ENCODE measurements around the gene DMRTB1. TPM values are rescaled to one million over a fixed set of nuclear protein-coding genes. Genes with fewer than 3 reads are reported as not detected.

The DMRTB1 gene
- total RNA-seq, 1 donor from 2014 or later = not detected

- TF ChIP-seq CTCF (conservative IDR thresholded peaks at IDR 0.05; ENCODE audit: low read depth, low read length) = no peak
- no peak overlapping the region for H3K4me3 ChIP-seq (ENCODE audit: low read depth, low read length)
- no peak for DNase-seq (ENCODE audit: low read depth)
Measured at GRCh38 chr1:53480678-53481077, 21.5 kb downstream of the DMRTB1 start.

- H3K4me3 ChIP-seq (ENCODE audit: low read depth, low read length) = no peak overlapping the region
- no peak for TF ChIP-seq CTCF (conservative IDR thresholded peaks at IDR 0.05; ENCODE audit: low read depth, low read length)
- no peak for DNase-seq (ENCODE audit: low read depth)
Measured at GRCh38 chr1:53481456-53481855, 22.3 kb downstream of the DMRTB1 start.

- no peak overlapping the region for H3K4me3 ChIP-seq (ENCODE audit: low read depth, low read length)
- no peak for DNase-seq (ENCODE audit: low read depth)
- no peak for TF ChIP-seq CTCF (conservative IDR thresholded peaks at IDR 0.05; ENCODE audit: low read depth, low read length)
Measured at GRCh38 chr1:53482441-53483153, 23.4 kb downstream of the DMRTB1 start.

- no peak overlapping the region for H3K4me3 ChIP-seq (ENCODE audit: low read depth, low read length)
- TF ChIP-seq CTCF (conservative IDR thresholded peaks at IDR 0.05; ENCODE audit: low read depth, low read length) = no peak
- DNase-seq (ENCODE audit: low read depth) = no peak
Measured at GRCh38 chr1:53483170-53483569, 24.0 kb downstream of the DMRTB1 start.

- no peak for TF ChIP-seq CTCF (conservative IDR thresholded peaks at IDR 0.05; ENCODE audit: low read depth, low read length)
Measured at GRCh38 chr1:53483656-53484055, 24.5 kb downstream of the DMRTB1 start.

GRCh38 chr1:53484705-53485477 lies 25.7 kb downstream of the DMRTB1 start:
- DNase-seq (ENCODE audit: low read depth) = no peak
- no peak overlapping the region for H3K4me3 ChIP-seq (ENCODE audit: low read depth, low read length)
- TF ChIP-seq CTCF (conservative IDR thresholded peaks at IDR 0.05; ENCODE audit: low read depth, low read length) = no peak

More at GRCh38 chr1:53483656-53484055, 24.5 kb downstream of the DMRTB1 start:
- no peak overlapping the region for H3K4me3 ChIP-seq (ENCODE audit: low read depth, low read length)
- no peak for DNase-seq (ENCODE audit: low read depth)

Data from epithelial cell of proximal tubule (primary cell).